ENCODE data around the gene HORMAD1. TPM values are rescaled to one million over a fixed set of nuclear protein-coding genes. Genes with fewer than 3 reads are reported as not detected.
"Not testable (repeated sequence)": the region's sequence is repeated elsewhere in the genome, so short reads cannot be mapped to it uniquely, and the experiment has no call there.

HORMAD1 gene, protein sequence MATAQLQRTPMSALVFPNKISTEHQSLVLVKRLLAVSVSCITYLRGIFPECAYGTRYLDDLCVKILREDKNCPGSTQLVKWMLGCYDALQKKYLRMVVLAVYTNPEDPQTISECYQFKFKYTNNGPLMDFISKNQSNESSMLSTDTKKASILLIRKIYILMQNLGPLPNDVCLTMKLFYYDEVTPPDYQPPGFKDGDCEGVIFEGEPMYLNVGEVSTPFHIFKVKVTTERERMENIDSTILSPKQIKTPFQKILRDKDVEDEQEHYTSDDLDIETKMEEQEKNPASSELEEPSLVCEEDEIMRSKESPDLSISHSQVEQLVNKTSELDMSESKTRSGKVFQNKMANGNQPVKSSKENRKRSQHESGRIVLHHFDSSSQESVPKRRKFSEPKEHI
- total RNA-seq (2014; rRNA removed; shearing (Covaris generic)): not detected in 2 replicates

- in situ Hi-C loops (cut with HindIII; ENCODE audit: low sequenced_read_pairs): no loop called here
These were observed at the start of gene HORMAD1 for GRCh38 chr1:150720703-150721102. HORMAD1 (minus strand) TSS chr1:150720895; CDS start chr1:150719505, 1,390 bp downstream.

DNA sequence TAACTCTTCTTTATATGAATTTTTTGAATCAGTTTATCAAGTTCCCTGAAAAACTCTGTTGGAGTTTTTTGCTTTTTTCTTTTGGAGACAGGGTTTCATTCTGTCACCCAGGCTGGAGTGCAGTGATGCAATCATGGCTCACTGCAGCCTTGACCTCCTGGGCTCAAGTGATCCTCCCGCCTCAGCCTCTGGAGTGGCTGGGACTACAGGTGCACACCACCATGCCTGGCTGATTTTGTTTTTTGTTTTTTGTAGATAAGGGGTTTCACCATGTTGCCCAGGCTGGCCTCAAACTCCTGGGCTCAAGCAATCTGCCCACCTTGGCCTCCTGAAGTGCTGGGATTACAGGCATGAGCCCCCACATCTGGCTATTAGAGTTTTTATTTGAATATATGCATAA, 47.0 kb upstream of the HORMAD1 start:
- in situ Hi-C loops (cut with HindIII; ENCODE audit: low sequenced_read_pairs); DNase-seq (ENCODE audit: low spot score): not testable (repeated sequence)

More at GRCh38 chr1:150720703-150721102, at the start of gene HORMAD1:
- DNase-seq (ENCODE audit: low spot score): no peak

- in situ Hi-C loops (cut with HindIII; ENCODE audit: low sequenced_read_pairs); DNase-seq (ENCODE audit: low spot score): not testable (repeated sequence)
These were observed 45.2 kb upstream of the HORMAD1 start for GRCh38 chr1:150765977-150766301.

DNA sequence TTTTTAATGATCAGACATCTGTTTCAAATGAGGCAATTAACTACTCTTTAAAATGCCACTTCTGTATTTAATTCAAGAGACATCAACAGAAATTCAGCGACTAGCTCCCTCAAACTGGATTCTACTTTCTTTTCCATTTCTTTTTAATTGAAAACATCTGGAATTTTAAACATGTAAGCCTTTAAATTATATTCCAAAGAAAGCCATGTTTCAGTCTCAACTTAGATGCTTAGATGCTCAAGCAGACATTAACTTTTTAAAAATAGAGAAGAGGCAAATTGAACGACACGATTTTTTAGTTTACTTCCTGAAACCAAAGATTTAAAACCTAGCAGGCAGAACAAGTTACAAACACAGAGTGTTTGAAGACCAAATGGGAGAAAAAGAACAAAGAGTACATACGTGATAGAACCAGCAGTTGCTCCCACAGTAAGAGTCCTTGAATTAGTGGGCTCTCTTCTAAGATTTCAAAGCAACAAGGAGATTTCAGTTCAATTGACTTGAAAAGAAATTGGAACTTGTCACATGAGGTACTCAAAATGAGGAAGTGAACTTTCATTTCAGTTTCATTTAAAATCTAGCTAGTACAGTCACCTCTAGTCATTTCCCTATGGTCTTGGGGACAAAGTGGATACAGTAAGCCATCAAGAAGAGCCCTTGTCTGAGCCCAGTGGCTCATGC, 44.7 kb upstream of the HORMAD1 start, which contains the start of gene CTSS:
Gene CTSS (minus strand): TSS at position 483 of the 681 bp plus-strand sequence. CDS start 1,015 bp downstream, outside the sequence.
- DNase-seq (ENCODE audit: low spot score): no peak
- in situ Hi-C loops (cut with HindIII; ENCODE audit: low sequenced_read_pairs): no loop called here

- DNase-seq (ENCODE audit: low spot score): no peak
- in situ Hi-C loops (cut with HindIII; ENCODE audit: low sequenced_read_pairs): no loop called here
These were observed 44.0 kb upstream of the HORMAD1 start for GRCh38 chr1:150764617-150765101.

DNA sequence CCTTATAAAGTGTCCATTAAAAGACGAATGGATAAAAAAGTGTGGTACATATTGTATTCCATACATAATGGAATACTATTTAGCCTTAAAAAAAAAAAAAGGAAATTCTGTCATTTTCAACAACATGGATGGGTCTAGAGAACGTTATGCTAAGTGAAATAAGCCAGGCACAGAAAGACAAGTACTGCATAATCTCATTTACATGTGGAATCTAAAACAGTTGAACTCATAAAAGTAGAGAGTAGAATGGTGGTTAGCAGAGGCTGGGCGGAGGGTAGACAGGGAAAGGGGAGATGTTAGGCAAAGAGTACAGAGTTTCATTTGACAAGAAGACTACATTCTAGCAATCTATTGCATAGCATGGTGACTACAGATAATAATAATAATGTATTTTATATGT, 42.3 kb upstream of the HORMAD1 start:
- in situ Hi-C loops (cut with HindIII; ENCODE audit: low sequenced_read_pairs): no loop called here
- no peak for DNase-seq (ENCODE audit: low spot score)

DNA sequence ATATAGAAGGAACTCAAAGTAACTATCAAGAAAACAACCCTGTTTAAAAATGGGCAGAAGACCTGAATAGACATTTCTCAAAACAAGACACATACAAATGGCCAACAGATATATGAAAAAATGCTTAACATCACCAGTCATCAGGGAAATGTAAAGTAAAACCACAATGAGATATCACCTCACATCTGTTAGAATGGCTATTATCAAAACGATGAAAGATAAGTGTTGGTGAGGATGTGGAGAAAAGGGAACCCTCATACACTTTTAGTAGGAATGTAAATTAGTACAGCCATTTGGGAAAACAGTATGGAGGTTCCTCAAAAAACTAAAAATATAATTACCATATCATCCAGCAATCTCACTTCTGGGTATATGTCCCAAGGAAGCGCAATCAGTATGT, 41.9 kb upstream of the HORMAD1 start:
- in situ Hi-C loops (cut with HindIII; ENCODE audit: low sequenced_read_pairs): no loop called here
- no peak for DNase-seq (ENCODE audit: low spot score)

- in situ Hi-C loops (cut with HindIII; ENCODE audit: low sequenced_read_pairs): no loop called here
- no peak for DNase-seq (ENCODE audit: low spot score)
These were observed 41.1 kb upstream of the HORMAD1 start for GRCh38 chr1:150761801-150762200.

DNA sequence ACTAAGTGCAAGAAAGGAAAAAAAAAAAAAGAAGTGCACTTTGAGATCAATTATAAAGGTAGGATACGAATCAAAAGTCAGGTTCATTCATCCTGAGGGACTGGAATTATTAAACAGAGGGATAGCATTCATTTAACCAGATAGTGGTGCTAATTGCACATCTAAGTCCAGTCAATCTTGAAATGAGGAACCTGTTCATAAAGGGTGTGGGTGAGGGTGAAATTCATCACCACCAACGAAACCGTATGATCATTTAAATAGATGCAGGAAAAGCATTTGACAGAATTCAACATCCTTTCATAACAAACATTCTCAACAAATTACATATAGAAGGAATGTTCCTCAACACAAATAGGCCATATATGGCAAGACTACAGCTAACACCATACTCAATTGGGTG, 39.3 kb upstream of the HORMAD1 start:
- in situ Hi-C loops (cut with HindIII; ENCODE audit: low sequenced_read_pairs): no loop called here

GRCh38 chr1:150753416-150753815, 32.7 kb upstream of the HORMAD1 start:
- in situ Hi-C loops (cut with HindIII; ENCODE audit: low sequenced_read_pairs): no loop called here
- DNase-seq (ENCODE audit: low spot score): no peak

More for the DNA sequence above, 39.3 kb upstream of the HORMAD1 start:
- DNase-seq (ENCODE audit: low spot score): no peak

DNA sequence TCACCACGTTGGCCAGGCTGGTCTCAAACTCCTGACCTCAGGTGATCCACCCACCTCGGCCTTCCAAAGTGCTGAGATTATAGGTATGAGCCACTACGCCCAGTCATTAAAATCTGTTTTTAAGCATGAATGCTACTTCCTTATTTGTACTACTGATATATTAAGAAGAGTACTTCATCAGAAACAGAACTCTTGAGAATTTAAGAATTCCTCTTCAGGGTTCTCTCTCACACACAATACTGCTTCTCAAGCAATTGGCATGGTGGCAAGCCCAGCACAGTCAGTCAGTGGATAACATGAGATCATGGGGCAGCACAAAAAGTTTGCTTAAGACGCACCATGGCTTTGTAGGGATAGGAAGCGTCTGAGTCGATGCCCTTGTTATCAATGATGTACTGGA, 30.7 kb upstream of the HORMAD1 start:
- no peak for DNase-seq (ENCODE audit: low spot score)
- in situ Hi-C loops (cut with HindIII; ENCODE audit: low sequenced_read_pairs): no loop called here

DNA sequence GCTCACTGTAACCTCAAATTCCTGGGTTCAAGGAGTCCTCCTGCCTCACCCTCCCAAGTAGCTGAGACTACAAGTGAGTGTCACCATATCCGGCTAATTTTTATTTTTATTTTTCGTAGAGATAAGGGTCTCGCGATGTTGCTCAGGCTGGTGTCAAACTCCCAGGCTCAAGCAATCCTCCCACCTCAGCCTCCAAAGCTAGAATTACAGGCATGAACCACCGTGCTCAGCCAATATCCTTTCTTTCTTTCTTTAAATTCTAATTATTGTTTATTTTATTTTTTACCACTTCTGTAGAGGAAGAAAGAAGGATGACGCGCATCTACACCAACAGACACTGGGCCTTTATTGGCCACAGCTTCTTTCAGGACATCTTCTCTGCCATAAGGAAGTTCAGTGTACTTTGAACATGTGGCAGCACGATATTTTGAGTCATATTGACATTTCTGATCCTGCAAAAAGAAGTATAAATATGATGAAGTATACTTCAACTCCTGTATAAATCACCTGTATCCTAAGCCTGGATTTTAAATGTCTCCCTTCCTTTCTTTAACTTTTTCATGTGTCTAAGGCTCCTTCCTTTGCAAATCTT, 29.1 kb upstream of the HORMAD1 start:
- in situ Hi-C loops (cut with HindIII; ENCODE audit: low sequenced_read_pairs): no loop called here
- no peak for DNase-seq (ENCODE audit: low spot score)

DNA sequence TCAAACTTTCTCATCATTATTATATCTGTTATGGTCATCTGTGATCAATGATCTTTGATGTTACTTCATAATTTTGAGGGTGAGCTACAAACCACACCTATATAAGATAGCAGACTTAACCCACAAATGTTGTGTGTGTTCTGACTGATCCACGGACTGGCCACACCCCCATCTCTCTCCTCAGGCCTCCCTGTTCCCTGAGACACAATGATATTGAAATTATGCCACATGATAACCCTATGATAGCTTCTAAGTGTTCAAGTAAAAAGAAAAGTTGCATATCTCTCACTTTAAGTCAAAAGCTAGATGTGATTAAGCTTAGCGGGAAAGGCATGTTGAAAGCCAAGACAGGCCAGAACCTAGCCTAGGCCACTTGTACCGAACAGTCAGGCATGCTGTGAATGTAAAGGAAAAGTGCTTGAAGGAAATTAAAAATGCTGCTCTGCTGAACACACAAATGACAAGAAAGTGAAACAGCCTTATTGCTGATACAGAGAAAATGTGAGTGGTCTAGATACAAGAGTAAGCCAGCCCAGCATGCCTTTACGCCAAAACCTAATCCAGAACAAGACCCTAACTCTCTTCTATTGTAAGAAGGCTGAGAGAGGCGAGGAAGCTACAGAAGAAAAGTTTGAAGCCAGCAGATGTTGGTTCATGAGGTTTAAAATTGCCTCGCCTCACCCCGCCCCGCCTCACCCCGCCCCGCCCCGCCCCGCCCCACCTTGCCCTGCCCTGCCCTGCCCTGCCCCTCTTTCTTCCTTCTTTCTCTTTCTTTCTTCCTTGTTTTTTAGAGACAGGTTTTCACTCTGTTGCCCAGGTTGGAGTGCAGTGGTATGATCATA, 28.4 kb upstream of the HORMAD1 start:
- DNase-seq (ENCODE audit: low spot score): no peak
- in situ Hi-C loops (cut with HindIII; ENCODE audit: low sequenced_read_pairs): no loop called here

GRCh38 chr1:150730130-150730721, 9.5 kb upstream of the HORMAD1 start:
- in situ Hi-C loops (cut with HindIII; ENCODE audit: low sequenced_read_pairs): no loop called here
- no peak for DNase-seq (ENCODE audit: low spot score)

GRCh38 chr1:150724336-150724735, 3.6 kb upstream of the HORMAD1 start:
- DNase-seq (ENCODE audit: low spot score): no peak
- in situ Hi-C loops (cut with HindIII; ENCODE audit: low sequenced_read_pairs): no loop called here

DNA sequence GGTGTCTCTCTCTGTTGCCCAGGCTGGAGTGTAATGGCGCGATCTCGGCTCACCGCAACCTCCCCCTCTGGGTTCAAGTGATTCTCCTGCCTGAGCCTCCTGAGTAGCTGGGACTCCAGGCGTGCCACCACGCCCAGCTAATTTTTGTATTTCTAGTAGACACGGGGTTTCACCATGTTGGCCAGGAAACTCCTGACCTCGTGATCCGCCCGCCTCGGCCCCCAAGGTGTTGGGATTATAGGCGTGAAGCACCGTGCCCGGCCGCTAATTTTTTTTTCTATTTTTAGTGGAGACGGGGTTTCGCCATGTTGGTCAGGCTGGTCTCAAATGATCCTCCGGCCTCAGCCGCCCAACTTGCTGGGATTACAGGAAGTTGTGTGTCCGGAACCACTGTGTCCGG, 597 bp downstream of the HORMAD1 start:
- DNase-seq (ENCODE audit: low spot score): no peak
- in situ Hi-C loops (cut with HindIII; ENCODE audit: low sequenced_read_pairs): no loop called here

GRCh38 chr1:150718225-150718891, 2.3 kb downstream of the HORMAD1 start:
- in situ Hi-C loops (cut with HindIII; ENCODE audit: low sequenced_read_pairs): no loop called here

GRCh38 chr1:150709031-150709430, 11.7 kb downstream of the HORMAD1 start:
- in situ Hi-C loops (cut with HindIII; ENCODE audit: low sequenced_read_pairs): not testable (repeated sequence)

More at GRCh38 chr1:150718225-150718891, 2.3 kb downstream of the HORMAD1 start:
- DNase-seq (ENCODE audit: low spot score): no peak

More at GRCh38 chr1:150709031-150709430, 11.7 kb downstream of the HORMAD1 start:
- not testable (repeated sequence) for DNase-seq (ENCODE audit: low spot score)

Measured in G401 (cell line).